CD1c-positive myeloid dendritic cell (primary cell): ENCODE data around the gene AGBL4.
"Not testable (repeated sequence)": the region's sequence is repeated elsewhere in the genome, so short reads cannot be mapped to it uniquely, and the experiment has no call there.

Experiments
- DNase-seq: peaks from one replicate; pipeline ENCODE4 v3.0.0-alpha.2; 2016; ENCODE audit errors: extremely low spot score

The AGBL4 gene

DNA sequence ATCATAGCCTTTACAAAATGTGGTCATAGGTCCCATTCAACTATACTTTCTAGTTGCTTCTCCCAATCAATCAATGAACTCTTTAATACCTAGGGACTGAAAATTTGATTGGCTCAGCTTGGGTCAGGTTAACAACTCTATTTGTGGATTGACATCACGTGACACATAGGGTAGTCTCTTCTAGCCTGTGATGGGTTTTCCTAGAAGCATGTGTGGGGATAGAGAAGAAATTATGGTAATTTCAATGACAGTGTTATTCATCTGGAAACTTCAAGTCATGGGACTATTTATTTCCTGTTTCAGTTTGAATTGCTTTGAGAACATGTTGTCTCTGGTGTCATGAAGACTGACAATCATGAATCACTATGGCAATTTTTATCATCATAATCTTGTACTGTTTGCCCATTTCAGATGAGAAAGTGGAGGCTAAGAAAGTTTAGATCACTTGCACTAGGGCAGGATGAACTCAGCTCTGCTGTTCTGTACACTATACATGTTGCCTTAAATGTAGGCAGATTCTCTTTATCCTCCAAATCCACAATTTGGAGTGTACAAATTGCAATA, 717.2 kb downstream of the AGBL4 start:
- no peak for DNase-seq

DNA sequence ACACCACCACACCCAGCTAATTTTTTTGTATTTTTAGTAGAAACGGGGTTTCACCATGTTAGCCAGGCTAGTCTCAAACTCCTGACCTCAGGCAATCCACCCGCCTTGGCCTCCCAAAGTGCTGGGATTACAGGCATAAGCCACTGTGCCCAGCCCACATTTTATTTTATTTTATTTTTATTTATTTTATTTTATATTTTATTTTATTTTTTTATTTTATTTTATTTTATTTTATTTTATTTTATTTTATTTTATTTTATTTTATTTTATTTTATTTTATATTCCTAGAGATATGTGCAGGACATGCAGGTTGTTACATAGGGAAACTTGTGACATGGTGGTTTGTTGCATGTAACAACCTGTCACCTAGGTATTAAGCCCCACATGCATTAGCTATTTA, 721.4 kb downstream of the AGBL4 start:
- not testable (repeated sequence) for DNase-seq

DNA sequence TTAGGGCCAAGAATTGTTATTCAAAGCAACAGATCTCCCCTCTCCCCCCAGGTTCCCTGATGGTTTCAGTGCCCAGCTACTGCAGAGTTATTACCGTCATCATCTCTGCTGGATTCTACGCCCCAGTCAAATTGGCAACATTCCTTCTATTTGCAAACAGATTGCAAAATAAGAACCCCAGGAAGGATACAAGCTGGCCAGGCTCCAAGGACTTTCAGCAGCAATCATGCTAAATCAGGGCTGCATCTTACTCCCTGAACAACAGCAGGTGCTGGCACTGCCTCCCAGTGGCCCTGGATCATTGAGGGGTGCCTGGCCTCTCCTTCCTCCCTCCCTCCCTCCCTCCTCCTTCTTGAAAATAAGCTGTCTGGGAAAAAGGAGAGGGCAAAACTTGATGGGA, 725.5 kb downstream of the AGBL4 start:
- no peak for DNase-seq

DNA sequence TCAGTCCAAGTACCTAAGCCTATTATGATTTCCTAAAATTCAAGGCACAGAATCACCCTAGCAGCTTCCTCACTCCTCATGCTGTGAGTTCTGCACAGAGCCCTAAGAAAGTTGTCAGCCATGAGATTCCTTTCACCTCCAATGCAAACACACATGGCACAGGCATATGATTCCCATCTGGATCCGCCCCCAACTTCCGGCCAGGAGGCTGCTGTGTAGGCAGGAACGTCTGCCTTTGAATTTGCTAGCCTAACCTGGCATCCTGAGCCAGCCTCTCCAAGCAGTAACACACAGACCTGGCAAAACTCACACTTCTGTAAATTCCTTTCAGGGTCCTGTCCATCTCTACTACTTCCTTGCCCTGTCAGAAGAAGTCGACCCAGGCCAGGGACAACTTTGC, 726.0 kb downstream of the AGBL4 start:
- no peak for DNase-seq

DNA sequence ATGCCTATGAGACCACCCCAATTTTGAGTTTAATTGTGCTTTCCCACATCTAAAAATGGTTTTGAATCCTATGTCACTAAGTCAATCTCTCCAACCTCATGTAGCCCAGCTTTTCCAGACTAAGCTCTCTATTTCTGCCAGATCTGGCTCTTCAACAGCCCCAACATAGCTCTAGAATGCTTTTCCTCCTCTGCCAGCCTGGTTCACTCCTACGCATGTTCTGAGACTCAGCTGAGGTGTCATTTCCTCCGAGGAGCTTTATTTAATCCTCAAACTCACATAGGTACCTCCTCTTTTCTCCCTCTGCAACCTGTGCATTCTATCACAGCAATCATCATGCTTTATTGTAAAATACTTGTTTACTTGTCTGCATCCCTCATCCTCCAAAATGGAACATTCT, 729.2 kb downstream of the AGBL4 start:
- no peak for DNase-seq

DNA sequence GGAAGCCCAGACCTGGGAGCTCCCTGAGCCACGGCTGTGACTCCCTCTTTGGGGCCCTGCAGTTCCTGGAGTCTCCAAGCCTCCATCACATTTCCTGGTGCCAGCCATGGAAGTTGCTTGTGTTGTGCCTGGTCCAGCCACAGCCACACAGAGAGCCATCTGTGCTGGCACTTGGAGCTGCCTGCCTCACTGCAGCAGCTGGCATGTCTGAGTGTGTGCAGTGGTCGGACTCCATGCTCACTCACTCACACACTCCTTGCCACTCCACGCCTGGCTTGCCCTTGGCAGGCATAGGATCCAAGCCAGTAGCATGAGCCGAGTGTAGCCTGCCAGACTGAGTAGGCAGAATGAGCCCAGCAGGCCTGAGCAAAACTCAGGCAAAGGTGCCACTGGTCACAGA, 730.7 kb downstream of the AGBL4 start:
- no peak for DNase-seq

DNA sequence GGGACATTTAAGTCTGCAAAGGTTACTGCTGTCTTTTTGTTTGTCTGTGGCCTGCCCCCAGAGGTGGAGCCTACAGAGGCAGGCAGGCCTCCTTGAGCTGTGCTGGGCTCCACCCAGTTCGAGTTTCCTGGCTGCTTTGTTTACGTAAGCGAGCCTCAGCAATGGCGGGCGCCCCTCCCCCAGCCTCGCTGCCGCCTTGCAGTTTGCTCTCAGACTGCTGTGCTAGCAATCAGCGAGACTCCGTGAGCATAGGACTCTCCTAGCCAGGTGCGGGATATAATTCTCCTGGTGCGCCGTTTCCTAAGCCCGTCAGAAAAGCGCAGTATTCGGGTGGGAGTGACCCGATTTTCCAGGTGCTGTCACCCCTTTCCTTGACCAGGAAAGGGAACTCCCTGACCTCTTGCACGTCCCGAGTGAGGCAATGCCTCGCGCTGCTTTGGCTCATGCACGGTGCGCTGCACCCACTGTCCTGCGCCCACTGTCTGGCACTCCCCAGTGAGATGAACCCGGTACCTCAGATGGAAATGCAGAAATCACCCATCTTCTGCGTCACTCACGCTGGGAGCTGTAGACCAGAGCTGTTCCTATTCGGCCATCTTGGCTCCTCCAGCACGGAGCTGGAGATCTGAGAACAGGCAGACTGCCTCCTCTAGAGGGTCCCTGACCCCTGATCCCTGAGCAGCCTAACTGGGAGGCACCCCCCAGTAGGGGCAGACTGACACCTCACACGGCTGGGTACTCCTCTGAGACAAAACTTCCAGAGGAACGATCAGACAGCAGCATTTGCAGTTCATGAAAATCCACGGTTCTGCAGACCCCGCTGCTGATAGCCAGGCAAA, 766.3 kb downstream of the AGBL4 start:
- DNase-seq = not testable (repeated sequence)

DNA sequence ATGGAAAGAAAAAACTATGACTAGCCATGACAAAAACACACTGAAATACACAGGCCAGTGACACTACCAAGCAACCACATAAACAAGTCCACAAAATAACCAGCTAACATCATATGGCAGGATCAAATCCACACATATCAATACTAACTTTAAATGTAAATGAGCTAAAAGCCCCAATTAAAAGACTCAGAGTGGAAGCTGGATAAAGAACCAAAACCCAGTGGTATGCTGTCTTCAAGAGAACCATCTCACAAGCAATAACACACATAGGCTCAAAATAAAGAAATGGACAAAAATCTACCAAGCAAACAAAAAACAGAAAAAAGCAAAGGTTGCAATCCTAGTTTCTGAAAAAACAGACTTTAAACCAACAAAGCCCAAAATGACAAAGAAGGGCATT, 770.8 kb downstream of the AGBL4 start:
- DNase-seq = no peak

DNA sequence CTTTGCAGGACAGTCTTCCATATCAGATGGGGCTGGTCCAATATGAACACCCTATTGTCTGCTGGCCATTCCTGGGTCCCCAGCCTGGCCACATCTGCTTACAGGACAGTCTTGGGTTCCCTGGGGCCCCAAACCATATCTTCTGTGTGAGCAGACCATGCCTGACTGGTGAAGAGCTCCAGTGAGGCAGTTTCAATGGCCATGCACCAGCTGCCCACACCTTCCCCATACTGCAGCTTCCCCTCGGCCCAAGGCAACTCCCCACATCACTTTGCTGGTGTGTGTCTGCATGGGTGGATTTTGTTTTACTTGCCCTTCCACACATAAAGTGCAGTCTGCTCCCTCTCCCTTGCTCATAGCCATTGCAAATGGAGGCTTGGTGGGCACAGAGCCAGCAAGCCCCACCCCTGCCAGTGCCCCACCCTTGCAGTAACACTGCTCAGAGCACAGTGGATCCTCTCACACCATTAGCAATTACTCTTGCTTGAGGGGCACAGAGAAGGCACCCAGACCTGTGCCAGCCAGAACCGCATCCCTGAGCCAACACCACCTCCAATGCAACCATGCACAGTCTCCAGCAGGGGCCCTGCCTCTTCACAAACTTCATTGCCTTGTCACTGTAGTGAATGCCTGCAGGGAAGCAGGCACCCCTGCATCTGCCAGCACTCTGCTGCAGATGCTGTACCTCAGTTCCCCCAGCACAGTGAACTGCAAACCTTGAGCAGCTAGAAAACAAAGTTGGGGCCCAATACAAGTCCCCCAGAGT, 772.6 kb downstream of the AGBL4 start:
- no peak for DNase-seq

DNA sequence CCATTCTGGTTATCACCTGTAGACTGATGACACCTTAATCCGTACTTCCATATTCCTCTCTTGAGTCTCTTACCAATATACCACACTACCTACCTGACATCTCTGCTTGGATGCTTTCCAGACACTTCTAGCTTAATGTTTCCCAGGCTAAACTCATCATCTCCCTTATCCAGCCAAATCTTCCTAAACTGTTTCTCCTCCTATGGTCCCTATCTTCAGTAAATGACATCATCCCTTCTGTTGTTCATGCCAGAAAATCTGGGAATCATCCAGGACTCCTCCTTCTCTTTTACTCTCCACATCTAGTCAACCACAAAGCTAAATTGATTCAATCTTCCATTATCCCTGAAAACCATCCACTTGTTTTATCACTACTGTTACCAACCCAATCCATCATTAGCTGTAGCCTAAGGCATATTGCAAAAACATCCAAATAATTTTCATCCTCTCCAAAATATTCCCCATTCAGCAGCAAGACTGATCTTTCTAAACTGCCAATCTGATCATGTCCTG, 783.0 kb downstream of the AGBL4 start:
- no peak for DNase-seq

DNA sequence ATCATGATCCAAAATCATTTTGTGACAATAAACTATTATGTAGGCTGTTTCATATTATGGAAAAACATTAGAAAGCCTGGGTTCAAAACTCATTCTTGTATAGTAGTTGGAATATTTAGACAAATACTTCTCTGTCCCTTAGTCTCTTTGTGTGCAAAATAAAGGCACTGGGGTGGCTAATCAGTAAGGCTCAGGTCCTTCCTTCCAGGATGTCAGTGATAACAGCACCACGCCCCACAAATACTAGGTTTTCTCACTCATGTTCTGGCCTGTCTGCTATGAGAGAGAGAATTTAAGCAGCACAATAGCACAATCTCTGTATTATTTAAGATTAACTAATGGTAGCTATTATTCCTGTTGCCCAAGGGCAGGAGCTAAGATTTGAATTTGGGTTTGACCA, 788.8 kb downstream of the AGBL4 start:
- DNase-seq = no peak

DNA sequence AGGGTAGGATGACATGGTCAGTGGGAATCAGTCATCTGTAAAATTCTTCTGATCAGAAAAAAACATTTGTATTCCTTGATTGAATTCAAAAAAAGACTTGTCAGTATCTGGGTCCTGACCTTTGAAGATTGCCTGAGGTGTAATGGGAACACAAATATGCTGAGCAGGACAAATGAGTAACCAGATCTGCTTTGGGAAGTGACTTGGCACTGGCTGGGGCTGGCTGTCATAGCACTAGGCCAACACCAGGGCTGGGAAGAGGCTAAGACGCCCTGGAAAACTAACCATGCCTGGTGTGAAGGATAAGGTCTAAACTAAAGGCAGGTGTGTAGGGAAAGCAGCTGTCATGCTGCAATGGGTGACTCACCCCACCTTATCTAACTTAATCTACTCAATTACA, 794.2 kb downstream of the AGBL4 start:
- no peak for DNase-seq

DNA sequence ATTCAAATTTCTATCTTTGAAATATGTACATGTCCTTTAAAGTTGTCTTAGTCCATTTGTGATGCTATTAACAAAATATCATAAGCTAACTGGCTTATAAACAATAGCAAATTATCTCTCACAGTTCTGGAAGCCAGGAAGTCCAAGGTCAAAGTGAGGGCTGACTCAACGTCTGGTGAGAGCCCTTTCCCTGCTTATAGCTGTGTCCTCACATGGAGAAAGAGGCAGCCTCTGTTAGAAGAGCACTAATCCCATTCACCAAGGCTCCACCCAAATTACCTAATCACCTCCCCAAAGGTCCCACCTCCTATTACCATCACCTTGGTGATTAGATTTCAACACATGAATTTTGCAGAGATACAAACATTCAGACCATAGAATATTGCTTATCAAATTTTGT, 797.0 kb downstream of the AGBL4 start:
- no peak for DNase-seq

DNA sequence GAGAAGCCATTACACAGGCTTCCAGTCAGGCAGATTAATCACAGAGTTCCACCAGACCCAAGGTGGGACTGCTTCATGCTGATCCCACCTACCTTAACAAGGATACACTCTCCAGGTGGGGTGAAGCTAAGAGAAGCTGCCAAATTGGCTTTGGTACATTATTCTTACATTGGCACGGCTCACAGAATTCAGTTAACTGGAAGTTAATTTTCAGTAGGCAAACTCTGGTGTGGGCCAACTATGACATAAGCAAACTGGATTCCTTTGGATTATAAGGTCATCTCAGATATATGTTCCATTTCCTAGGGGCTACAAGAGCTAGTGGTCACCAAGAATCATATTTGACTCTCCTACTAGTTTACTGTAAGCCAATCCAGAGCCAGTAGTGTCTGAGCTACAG, 798.3 kb downstream of the AGBL4 start:
- DNase-seq = no peak

DNA sequence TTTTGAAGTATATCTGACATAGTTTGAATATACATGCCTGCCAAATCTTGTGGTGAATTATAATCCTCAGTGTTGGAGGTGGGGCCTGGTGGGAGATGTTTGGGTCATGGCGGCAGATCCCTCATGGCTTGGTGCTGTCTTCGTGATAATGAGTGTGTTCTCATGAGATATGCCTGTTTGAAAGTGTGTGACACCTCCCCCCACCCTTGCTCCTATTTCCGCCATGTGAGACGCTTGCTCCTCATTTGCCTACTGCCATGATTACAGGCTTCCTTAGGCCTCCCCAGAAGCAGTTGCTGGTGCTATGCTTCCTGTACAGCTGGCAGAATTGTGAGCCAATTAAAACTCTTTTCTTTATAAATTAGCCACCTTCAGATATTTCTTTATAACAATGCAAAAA, 810.5 kb downstream of the AGBL4 start:
- DNase-seq = no peak

DNA sequence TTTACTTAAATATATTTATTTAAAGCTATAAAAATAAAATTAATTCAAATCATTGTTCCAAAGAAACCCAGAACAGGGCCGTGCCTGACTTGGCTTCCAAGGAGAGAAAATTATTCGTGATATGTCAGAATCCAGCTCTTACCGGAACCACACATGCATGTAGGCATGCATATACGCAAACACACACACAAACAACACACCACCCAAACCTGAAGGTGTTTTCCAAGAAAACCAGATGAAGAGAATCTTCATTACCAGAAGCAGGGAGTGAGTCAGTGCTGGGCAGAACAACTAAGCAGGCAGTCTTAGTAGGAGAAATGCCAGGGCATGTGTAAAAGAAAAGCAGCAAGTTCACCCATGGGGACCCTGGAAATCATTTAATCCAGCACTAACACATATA, 815.0 kb downstream of the AGBL4 start:
- DNase-seq = no peak

DNA sequence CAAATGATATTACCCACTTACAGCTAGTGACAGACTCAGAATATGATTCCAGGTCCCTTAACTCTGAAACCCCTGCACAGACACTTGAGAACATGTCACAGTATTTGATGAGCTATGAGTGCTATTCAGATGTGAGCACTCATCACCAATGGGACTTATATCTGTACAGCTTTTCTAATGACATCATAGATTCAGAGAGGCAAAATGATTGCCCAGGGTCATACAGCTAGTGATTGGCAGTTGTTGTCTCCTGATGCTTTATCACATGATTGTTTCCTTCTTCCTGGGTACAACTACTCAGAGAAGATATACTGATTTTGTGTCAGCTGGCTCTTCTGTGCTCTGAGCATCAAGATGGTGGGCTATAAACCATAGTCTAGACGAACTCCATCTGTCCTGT, 819.0 kb downstream of the AGBL4 start:
- DNase-seq = no peak

DNA sequence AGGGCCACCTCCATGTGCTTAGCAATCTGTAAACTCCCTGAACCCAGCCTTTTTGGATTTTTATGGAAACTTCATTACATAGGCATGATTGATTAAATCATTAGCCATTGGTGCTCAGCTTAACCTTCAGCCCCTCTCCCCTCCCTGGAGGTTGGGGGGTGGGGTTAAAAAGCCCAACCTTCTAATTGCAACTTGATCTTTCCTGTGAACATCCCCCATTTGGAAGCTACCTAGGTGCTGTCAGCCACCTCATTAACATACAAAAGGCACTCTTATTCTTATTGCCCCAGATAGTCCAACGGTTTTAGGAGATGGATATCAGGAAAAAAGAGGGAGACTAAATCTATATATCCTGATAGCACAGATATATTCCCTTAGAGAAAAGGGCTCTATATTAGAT, 823.0 kb downstream of the AGBL4 start:
- DNase-seq = no peak

DNA sequence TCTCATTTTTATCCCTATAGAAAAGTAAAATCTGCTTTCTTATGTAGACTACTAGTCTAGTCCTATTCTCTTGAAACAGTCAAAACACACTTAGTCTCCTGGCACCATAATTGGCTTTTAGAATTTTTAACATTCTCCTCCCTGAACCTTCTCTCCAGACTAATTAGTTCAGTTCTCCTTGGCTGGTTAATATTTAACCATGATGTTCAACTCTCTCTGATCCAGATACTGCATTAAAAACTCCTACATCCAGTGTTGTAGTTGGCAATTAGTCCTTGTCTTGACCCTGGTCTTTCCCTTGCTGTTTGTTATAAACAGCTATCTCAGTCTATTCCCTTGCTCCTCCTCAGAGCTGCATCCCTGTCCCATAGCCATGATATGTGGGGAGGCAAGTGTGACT, 824.2 kb downstream of the AGBL4 start:
- DNase-seq = no peak

DNA sequence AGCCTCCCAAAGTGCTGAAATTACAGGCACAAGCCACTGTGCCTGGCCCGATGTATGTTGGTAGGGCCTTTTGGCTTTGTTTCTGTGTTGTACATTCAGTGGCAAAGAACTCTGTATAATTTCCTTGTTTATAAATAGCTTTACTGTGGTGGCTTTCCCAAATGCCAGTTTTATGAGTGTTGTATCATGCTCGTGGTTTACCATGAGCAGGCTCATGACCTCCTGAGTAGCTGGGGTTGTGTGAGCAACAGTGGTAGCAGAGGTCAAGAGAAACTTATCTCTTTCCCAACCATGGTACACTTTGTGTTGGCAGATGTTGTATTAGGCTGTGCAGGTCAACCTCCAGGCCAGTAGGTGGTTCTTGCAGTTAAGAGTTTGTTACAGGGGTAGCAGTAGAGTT, 826.7 kb downstream of the AGBL4 start:
- DNase-seq = no peak

DNA sequence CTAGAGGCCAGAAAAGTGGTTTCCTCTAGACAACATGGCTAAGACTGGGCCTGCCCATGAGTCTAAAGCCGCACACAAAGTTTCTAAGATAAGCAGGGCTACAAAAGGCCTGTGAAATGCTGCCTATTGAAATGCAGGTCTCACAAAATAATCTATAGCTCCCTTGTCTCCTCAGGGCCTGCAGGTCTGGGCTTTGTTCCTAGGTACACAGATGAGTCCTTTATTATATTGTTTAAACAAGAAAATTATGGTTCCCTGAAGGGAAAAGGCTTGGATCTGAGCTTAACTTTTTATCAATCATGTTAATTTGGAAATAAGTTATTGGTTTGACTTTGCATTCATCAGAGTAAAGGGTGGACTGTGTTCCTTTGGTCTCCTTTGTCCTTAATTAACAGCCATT, 833.6 kb downstream of the AGBL4 start:
- no peak for DNase-seq

DNA sequence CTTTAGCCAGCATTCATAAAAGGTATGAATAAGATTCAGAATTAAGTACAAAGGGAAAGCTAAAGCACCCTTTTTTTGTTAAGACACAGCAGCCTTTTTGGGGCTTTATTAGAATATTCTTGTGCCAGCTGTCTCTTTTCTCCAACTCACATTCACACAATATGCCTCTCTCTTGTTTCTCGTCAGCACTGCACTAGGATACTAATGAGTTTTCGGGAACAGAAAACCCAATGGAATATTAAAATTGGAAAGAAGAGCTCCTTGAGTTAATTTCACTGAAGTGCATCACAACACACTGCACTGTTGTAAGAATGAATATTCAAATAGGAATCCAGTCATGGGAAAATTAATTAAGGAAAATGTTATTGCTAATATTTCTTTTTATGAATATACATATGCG, 836.7 kb downstream of the AGBL4 start:
- DNase-seq = no peak

DNA sequence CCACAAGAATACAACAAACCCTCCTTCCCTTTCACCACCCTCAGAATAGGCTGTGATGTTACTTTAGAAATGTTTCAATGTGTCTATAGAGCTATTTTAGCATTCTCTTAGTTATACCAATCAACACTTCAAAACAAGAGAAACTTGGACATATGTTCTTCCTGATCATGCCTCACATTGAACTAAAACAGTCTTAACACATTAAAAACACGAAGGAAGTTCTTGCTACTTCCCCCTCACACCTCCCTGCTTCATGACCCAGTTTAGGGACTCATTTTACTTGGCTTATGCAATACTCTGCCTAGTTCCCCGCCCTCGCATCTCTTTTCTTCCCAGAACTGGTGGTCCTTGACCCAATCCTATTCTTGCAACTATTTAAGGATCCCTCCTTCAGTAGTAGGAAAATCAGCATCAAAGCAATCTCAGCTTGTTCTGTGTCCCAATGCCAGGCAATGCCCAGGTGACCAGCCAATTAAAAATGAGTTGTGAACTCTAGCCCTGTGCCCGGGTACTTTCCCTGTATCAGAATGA, 838.2 kb downstream of the AGBL4 start:
- DNase-seq = no peak
